Measurements from ENCODE around the gene PSAPL1.
"Not testable (repeated sequence)": the region's sequence is repeated elsewhere in the genome, so short reads cannot be mapped to it uniquely, and the experiment has no call there.

Gene PSAPL1

DNA sequence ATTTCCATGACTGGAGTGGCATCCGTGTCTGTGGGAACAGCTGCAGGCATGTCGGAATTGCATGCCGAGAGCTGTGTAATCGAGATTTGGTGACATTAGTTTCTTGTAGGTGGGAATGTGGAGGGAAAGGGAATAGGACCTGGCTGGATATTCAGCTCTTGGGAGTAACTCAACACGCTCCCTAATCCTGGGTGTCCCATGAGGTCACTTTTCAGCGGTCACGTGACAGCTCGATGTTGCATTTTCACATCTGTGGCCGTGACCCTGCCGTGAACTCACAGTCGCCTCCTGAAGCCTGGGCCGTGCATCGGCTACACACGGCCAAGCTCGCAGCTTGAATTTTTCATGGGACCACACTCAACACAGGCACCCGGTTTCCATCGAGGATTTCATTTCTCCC, 25.8 kb upstream of the PSAPL1 start:
- DNase-seq (ENCODE audit: extremely low spot score, insufficient read length, low read depth) = no peak

DNA sequence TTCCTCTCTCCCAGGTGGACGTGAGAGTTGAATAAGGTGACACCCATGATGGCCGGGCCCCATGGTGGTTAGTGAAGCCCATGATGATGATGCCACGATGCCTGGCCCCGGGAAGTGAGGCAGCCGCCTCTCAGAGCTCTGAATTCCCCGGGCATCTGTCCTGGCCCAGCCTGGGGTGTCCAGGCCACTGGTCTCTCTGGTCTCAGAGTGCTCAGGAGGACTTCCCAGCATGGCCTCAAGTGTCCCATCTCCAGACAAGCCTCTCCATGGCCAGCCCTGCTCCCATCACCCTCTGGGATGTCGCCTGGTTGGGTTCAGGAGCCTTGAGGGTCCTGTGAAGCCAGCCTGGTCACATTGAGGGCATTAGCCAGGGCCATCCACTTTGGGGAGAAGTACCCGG, 24.7 kb upstream of the PSAPL1 start:
- no peak for FAIRE-seq
- no peak for DNase-seq (ENCODE audit: extremely low spot score, insufficient read length, low read depth)

More for the DNA sequence above, 25.8 kb upstream of the PSAPL1 start:
- no peak for FAIRE-seq

DNA sequence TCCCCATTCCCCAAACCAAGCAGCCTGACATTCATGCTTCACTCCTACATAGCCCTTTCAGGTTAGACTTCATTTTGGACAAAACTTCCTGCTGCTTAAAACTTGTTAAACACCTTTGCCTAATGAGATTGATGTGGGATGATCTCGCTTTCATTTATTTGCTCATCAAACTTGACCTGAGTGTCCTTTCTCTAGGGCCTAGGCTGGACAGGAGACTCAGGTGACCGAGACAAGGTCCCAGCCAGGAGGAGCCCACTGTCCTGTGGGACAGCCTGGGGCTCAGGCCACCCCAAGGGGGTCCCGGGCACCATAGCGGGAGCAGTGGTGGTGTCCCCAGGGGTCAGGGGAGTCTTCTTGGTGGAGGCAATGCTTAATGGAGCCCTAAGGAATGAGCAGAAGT, 23.7 kb upstream of the PSAPL1 start:
- no peak for DNase-seq (ENCODE audit: extremely low spot score, insufficient read length, low read depth)
- no peak for FAIRE-seq

DNA sequence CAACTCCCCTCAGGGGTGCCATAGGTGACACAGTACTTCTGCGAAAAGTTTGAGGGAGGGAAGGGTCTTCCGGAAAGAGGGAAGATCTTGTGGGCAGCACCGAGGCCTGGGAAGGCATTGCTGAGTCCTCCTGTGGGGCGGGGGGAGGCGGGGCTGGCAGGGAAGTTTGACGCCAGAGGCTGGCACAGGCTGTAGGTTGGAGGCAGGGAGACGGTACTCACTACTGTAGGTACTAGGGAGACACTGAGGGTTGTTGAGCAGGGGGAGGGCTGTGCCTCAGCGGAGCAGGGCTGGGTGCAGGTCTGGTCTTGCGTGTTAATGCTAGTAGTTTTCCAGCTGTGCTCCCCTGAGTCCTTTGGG, 23.3 kb upstream of the PSAPL1 start:
- no peak for FAIRE-seq
- DNase-seq (ENCODE audit: extremely low spot score, insufficient read length, low read depth) = no peak

DNA sequence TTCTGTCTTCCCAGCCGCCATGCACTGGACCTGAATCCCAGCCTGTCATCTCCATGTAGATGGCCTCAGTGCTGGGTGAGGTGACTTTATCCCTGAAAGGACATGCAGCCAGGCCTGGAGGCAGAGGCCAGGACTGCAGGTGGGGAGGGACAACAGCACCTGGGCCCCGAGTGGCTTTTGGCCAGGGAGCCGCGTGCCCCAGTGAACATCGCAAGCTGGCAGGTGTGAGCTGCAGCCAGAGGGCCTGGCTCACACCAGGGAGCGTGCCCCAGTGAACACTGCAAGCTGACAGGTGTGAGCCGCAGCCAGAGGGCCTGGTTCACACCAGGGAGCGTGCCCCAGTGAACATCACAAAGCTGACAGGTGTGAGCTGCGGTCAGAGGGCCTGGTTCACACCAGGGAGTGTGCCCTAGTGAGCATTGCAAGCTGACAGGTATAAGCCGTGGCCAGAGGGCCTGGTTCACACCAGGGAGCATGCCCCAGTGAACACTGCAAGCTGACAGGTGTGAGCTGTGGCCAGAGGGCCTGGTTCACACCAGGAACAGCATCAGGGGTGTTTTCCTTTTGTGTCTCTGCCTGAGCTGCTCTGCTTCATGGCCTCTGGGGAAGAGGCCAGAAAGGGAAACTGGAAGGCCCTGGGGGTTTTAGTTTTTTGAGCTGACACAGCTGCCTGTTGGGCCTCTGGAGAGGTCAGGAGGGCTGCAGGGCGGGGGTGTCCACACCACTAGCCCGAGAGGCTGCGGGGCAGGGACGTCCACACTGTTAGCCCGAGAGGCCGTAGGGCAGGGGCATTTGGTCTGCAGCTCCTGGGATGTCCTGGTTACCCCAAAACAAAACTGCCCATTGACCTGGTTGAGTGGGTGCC, 22.7 kb upstream of the PSAPL1 start:
- FAIRE-seq (no peak), DNase-seq (ENCODE audit: extremely low spot score, insufficient read length, low read depth) (no peak)

DNA sequence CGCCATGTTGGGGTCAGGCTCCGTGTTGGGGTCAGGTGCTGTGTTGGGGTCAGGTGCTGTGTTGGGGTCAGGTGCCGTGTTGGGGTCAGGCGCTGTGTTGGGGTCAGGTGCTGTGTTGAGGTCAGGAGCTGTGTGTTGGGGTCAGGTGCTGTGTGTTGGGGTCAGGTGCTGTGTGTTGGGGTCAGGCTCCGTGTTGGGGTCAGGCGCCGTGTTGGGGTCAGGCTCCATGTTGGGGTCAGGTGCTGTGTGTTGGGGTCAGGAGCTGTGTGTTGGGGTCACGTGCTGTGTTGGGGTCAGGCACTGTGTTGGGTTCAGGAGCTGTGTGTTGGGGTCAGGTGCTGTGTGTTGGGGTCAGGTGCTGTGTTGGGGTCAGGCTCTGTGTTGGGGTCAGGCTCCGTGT, 18.1 kb upstream of the PSAPL1 start:
- not testable (repeated sequence) for FAIRE-seq; DNase-seq (ENCODE audit: extremely low spot score, insufficient read length, low read depth)

DNA sequence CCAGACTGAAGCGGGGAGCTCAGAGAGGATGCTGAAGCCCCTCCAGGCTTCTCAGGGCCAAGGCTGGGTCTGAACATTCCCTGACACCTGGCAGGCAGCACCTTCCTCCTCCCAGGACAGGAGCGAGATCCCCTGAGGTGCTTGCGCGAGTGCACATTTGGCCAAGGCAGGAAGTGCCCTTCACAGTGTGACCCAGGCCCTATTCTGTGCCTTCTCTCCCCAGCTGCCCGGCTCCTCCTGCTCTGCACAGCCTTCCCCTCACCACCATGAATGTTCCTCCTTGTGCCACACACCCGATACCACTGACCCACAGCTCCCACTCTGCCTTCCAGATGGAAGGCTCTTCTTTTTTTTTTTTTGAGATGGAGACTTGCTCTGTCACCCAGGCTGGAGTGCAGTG, 17.1 kb upstream of the PSAPL1 start:
- DNase-seq (ENCODE audit: extremely low spot score, insufficient read length, low read depth) = no peak
- FAIRE-seq = no peak

DNA sequence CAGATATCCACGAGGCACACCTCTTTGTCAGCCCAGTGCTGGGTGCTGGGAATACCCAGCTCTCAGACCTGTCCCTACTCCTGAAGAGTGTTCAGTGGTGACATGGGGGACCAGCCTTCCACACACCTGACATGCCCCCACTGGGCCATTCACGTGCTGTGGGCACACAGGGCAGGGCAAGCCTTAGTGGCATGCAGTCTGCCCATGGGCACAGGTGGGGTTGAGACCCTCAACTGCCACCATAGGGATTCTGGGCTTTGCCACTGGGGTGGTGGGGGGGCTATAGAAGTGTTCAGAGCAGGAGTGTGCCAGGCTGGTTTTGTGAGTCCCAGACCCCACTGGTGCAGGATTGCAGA, 16.7 kb upstream of the PSAPL1 start:
- no peak for DNase-seq (ENCODE audit: extremely low spot score, insufficient read length, low read depth)
- FAIRE-seq = no peak

DNA sequence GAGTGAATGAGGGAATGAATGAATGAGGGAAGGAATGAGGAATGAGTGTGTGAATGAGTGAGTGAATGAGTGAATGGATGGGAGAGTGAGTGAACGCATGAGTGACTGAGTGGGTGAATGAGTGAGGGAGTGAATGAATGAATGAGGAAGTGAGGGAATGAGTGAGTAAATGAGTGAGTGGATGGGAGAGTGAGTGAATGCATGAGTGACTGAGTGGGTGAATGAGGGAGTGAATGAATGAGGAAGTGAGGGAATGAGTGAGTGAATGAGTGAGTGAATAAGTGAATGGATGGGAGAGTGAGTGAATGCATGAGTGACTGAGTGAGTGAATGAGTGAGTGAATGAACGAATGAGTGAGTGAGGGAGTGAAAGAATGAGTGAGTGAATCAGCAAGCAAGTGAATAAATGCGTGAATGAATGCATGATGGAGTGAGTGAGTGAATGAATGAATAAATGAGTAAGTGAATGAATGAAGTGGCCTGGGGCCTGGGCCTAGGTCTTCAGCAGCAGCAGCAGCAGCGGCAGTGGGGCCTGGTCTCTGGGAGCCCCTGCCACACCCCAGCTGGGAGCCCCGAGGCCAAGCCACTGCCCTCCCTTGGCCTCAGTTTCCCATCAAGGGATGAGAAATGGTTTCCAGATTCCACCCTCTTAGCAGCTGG, 16.2 kb upstream of the PSAPL1 start:
- no peak for FAIRE-seq
- DNase-seq (ENCODE audit: extremely low spot score, insufficient read length, low read depth) = no peak

DNA sequence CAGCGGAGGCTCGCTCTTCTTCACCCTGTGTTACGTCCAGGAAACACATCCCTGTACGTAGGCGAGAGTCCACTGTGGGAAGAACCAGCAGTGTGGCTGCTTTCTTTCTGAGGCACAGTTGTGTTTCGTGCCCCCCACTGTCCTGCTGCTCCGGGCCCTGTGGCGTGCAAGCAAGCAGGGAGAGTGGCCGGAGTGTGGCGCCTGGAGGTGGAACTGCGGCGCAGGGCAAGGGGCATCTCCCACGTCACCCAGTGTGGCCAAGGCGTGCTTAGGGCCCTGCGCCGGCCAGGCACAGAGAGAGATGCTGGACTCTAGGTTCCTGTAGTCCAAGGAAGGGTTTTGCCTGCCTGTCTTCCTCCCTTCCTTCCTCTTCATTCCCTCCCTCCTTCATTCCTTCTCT, 13.3 kb upstream of the PSAPL1 start:
- no peak for DNase-seq (ENCODE audit: extremely low spot score, insufficient read length, low read depth)
- FAIRE-seq = no peak

DNA sequence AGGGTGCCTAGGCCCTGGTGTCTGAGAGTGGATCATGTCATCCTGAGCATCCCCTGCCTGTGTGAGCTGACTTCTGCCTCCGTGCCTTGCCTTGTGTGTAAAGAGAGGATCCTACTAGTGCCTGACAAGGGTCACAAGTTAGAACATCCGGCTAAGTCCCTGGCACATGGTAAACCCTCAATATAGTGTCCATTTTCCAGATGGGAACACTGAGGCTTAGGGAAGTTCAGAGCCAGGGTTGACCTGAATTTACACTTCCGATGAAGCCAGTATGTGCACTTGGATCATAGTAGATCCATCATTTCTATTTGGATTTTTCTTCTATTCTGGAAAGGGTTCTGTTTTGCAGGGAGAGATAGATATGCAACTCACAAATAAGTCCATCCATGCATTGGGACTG, 12.5 kb upstream of the PSAPL1 start:
- no peak for DNase-seq (ENCODE audit: extremely low spot score, insufficient read length, low read depth)
- no peak for FAIRE-seq

DNA sequence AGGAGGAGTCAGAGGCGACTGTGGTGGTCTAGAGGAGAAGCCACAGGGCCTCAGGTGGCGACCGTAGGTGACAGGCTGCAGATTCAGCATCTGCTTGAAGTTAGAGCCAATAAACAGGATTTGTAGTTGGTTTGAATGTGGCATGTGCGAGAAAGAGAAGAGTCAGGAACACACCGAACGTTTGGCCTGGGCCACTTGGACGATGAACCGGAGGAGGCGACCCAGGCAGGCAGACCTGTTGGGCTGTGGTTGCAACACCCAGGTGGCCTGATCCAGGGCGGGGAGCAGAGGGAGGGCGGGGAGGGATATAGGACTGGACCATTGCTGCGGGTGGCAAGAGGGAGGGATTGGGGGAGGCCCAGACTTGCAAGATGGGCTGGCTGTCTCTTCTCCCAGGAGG, 10.0 kb upstream of the PSAPL1 start:
- DNase-seq (ENCODE audit: extremely low spot score, insufficient read length, low read depth) (no peak), FAIRE-seq (no peak)

DNA sequence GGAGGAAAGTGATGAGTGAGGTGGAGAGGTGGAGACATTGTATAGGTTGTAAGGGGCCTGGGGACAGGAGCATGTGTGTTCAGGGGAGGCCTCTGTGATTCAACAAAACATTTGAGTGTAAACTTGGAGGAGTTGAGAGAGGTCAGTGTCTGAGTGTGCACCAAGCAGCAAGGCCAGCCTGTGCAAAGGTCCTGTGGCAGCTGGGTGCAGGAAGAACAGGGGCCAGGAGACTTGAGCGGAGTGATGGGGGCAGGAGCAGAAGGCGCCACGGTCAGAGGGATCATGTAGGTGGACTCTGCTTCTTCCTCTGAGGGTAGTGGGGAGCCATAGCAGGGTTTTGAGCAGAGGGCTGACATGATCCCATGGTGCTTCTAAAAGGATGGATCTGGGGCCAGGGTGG, 9.6 kb upstream of the PSAPL1 start:
- FAIRE-seq = no peak
- no peak for DNase-seq (ENCODE audit: extremely low spot score, insufficient read length, low read depth)

DNA sequence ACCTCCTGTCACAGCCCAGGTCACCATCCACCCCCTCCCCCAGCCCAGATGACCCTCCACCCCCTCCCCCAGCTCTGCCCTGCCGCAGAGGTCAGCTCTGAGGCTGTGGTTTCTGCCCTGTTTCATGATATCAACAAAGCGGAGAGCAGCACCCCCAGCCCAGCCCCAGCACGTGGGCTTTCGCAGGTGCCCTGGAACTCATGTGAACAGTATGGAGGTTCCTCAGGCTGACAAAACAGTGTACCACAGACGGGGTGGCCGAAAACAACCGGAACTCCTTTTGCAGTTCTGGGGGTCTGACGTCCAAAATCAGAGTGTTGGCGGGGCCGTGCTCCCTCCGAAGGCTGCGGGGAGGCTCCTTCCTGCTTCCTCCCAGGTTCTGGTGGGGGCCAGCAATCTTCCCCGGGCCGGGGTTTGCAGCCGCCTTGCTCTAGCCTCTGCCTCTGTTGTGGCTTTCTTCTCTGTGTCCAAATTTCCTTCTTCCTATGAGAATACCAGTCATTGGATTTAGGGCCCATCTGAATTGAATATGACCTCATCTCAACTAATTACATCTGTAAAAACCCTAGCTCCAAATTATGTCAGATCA, 7.9 kb upstream of the PSAPL1 start:
- DNase-seq (ENCODE audit: extremely low spot score, insufficient read length, low read depth) = no peak
- no peak for FAIRE-seq

DNA sequence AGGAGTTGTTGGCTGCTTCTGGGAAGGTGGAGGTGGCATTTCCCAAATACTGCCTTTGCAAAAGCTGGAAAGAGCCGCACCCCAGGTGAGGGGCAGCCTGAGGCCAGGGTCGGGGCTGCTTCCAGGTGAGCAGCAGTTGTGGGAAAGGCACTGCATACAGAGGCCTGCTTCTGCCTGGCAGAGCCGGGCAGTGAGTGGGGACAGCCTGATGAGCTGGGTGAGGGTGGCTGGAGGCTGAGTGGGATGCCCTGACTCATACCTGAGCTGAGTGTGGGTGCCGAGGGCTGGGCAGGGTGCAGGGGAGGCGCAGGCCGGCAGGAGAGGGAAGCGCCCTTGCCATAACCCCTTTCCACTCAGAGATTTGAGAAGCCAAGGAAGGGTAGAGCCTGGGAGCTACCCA, 6.5 kb upstream of the PSAPL1 start:
- DNase-seq (ENCODE audit: extremely low spot score, insufficient read length, low read depth) (no peak), FAIRE-seq (no peak)

DNA sequence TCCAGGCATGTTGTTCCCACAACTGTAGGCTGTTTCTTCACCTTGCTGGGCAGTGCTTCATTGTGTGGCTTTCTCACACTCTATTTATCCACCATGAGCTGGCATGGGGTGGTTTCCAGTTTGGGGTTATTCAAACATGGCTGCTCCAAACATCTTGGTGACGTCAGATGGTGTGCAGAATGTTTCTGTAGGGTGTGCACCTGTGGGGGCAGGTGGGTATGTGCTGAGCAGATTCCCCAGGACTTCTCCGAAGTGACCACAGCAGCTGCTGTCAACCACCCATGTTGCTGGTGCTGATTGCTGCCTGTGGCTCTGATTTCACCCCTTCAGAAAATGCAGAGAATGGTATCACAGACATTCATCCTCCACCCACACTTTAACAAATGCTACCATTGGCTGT, 5.0 kb upstream of the PSAPL1 start:
- DNase-seq (ENCODE audit: extremely low spot score, insufficient read length, low read depth) (no peak), FAIRE-seq (no peak)

DNA sequence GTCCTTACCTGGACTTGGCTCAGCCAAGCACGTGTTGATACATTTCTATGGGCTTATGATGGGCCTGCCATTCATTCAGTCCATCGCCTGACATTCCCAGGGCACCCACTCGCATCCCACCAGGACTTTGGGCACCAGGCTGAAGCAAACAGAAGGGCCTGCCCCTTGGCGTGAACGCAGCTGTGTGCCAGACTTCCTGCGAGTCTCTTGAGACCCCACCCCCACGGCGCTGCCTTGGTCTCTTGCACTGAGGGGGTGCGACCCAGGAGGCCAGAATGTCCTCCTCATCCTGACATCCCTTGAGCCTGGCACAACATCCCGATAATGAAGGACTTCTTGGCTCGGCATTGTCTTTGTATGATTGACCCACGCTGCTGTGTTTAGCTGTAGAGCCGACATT, 1.5 kb upstream of the PSAPL1 start:
- DNase-seq (ENCODE audit: extremely low spot score, insufficient read length, low read depth) (no peak), FAIRE-seq (no peak)

DNA sequence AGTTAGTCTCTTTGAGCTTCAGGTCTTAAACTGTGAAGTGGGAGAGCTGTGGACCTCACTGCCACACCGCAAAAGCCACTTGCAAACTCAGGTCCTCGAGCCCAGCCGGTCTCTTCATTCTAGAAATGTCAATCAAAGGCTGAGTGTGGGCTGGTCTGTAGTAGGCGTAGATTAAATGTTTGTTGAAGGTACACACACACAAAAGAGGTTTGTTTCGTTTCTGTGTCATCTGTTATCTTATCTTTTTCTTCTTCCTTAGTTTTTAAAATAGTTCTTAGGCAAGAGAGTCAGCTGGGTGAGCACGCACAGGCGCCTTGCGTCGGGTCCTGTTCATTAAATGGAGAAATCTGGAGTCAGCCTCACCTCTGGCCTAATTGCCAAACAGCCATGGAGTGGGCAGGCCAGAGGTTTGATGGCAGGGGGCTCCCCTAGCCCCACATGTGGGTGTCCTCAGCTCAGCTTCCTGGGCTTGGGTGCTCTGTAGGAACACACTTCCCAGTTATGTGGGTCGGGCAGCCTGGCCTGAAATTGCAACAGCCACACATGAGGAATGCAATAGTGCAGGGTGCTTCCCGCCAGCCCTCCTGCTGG, 836 bp upstream of the PSAPL1 start:
- DNase-seq (ENCODE audit: extremely low spot score, insufficient read length, low read depth) (no peak), FAIRE-seq (no peak)

DNA sequence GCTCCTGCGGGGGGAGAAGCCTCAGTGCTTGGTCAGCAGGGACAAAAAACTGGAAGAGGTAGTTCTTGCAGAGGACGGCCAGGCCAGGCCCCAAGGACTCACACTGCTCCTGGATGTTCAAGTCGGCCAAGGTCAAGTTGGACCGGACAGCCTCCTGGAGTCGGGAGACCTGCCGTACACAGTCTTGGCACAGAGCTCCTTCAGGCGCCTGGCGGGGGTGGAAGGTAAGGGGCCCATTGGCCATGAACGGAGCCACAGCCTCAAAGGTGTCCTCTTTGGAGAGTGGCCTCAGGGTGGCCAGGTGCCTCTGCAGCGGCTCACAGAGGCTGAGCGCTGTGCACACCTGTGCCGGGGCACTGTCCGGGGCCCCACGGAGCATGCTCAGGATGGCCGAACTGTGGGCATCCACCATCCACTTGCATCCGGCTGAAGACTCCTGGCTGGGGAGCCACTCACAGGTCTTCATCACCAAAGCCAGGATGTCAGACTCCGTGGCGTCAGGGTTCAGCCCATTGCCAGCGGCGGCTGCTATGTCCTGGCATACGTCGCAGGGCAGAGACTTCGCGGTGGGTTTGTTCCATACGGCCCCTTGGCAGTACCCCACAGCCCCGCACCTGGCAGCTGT, 477 bp downstream of the PSAPL1 start:
- FAIRE-seq (no peak), DNase-seq (ENCODE audit: extremely low spot score, insufficient read length, low read depth) (no peak)

DNA sequence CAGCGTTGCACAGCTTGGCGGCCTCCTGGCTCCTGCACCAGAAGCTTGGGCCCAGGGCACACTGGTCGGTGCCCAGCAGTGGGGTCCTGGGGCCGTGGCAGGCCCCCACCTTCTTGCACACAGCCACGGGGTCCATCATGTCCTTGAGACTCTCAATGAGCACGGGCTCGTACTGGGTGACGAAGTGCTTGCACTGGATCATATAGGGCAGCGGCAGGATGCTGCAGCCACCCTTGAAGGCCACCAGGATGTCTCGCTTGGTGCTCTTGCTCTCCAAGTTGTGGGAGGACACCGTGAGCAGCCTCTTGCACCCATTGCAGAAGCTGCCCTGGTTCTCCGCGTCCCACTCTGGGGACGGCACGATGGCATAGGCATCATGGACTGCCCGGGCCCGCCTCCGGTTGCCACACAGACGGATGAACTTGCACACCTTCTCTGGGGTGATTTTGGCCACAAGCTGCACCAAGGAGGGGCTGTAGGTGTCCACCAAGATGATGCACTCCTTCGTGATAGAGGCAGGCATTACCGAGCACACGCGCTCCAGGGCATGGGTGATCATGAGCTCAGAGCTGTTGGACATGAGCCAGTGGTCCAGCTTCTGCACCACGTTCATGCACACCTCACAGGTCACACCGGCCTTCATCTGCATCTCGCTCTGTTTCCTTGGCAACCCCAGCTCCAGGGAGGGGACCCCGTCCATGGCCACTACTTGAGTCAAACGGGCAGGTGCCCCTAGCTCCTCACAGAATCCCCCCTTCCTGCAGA, 1.2 kb downstream of the PSAPL1 start:
- DNase-seq (ENCODE audit: extremely low spot score, insufficient read length, low read depth) (no peak), FAIRE-seq (no peak)

Data from GM18507 (cell line).